Endodermal cell (in vitro differentiated cells): ENCODE data around the gene DUS1L. TPM values are rescaled to one million over a fixed set of nuclear protein-coding genes. Genes with fewer than 3 reads are reported as not detected.

Experiments used
- DNase-seq: peaks from one replicate; pipeline ENCODE4 v3.0.0-alpha.2; 2017
- H3K27ac ChIP-seq: 2 replicates; pipeline ENCODE4 v1.5.1; 2013; ENCODE audit warnings: mild to moderate bottlenecking, low read depth, low read length, moderate library complexity
- H3K27me3 ChIP-seq: 2 replicates; pipeline ENCODE4 v1.6.1; 2013; ENCODE audit warnings: mild to moderate bottlenecking, low read length, moderate library complexity; ENCODE audit not compliant: insufficient read depth, control insufficient read depth, poor library complexity, severe bottlenecking
- H3K36me3 ChIP-seq: 2 replicates; pipeline ENCODE4 v1.7.0; 2013; ENCODE audit warnings: mild to moderate bottlenecking, low read length, moderate library complexity; ENCODE audit not compliant: control insufficient read depth, insufficient read depth
- H3K4me1 ChIP-seq: one replicate; pipeline ENCODE4 v1.7.0; 2013; ENCODE audit warnings: low read length; ENCODE audit not compliant: control insufficient read depth, insufficient read depth
- H3K4me3 ChIP-seq: 2 replicates; pipeline ENCODE4 v1.5.1; 2013; ENCODE audit warnings: mild to moderate bottlenecking, low read length, moderate library complexity
- H3K9ac ChIP-seq: 2 replicates; pipeline ENCODE4 v1.6.1; 2013; ENCODE audit warnings: mild to moderate bottlenecking, low read length, moderate library complexity; ENCODE audit not compliant: poor library complexity, severe bottlenecking; ENCODE audit errors: extremely low read depth
- H3K9me3 ChIP-seq: 2 replicates; pipeline ENCODE4 v1.6.1; 2013; ENCODE audit warnings: mild to moderate bottlenecking, low read length, moderate library complexity; ENCODE audit not compliant: control insufficient read depth
- H3K27ac Mint-ChIP-seq: 2 replicates; pipeline ENCODE4 v1.8.0; 2020; ENCODE audit warnings: mixed read lengths
- H3K27me3 Mint-ChIP-seq: 2 replicates; pipeline ENCODE4 v1.8.0; 2021; ENCODE audit warnings: mild to moderate bottlenecking, mixed read lengths; ENCODE audit not compliant: insufficient read depth
- H3K36me3 Mint-ChIP-seq: 2 replicates; pipeline ENCODE4 v1.8.0; 2020; ENCODE audit warnings: low read depth, mixed read lengths
- H3K4me1 Mint-ChIP-seq: 2 replicates; pipeline ENCODE4 v1.8.0; 2020; ENCODE audit warnings: mixed read lengths
- H3K4me3 Mint-ChIP-seq: 2 replicates; pipeline ENCODE4 v1.8.0; 2020; ENCODE audit warnings: mild to moderate bottlenecking, moderate library complexity, mixed read lengths
- H3K9me3 Mint-ChIP-seq: 2 replicates; pipeline ENCODE4 v1.8.0; 2020; ENCODE audit warnings: mild to moderate bottlenecking, mixed read lengths
- WGBS, 2 experiments: methylation state at CpG; one replicate each; pipeline versions ENCODE4 v1.1.5 to v1.1.7; 2013; ENCODE audit warnings: missing lambda C conversion rate in 2 of 2, mixed read lengths in 1 of 2; ENCODE audit not compliant: insufficient coverage in 1 of 2, insufficient read length in 1 of 2; 5-methylcytosine and 5-hydroxymethylcytosine counted together
- total RNA-seq, 2 donors: library from RNA; stranded (reverse); fragmentation: NEBNext Ultra II Directional in 1 of 2; extraction: Animal tissue kit (Norgen Biotek cat#: 25700) in 1 of 2; gene quantifications; 2 replicates in 1 of 2; 3 replicates in 1 of 2; pipeline ENCODE4 v1.2.1, GENCODE V29; 2021
- TF ChIP-seq, protein P1 (sequence below): fragments of 200-600 bp; sonication (generic); conservative IDR thresholded peaks from 2 replicates; pipeline ENCODE4 v1.5.0; 2021; ENCODE audit warnings: antibody characterized with exemption, mild to moderate bottlenecking

Gene DUS1L
- total RNA-seq, 2 donors from 2014 or later, result 85.3 to 108 TPM

DNA sequence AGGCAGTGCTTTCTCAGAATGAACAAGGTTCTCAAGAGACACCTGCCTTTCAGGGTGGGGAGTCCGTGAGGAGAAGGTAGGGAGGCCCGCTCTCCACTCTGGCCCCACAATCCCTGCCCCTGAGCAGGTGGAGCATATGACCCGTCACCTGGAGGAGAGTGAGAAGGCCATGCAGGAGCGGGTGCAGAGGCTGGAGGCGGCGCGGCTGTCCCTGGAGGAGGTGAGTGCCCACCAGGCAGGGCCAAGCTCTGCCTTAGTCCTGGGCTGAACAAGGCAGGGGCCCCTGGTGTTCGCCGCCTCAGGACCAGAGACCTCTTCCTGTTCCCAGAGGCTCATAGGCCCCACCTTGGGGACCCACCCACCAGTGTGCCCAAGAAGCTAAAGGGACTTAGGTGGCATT is 36.6 kb downstream of the DUS1L start:
- Mint-ChIP-seq H3K9me3 (no peaks in the 10 kb centered on the region), H3K36me3 (peaks cover 15% of the 10 kb centered on the region), H3K27me3 (no peaks in the 10 kb centered on the region), H3K4me1 (peaks cover 4% of the 10 kb centered on the region), H3K4me3 (no peak overlapping the region), H3K27ac (no peak overlapping the region)
- no peaks in the 10 kb centered on the region for H3K36me3 ChIP-seq
- H3K4me1 ChIP-seq, result peaks cover 4% of the 10 kb centered on the region
- no peak overlapping the region for H3K4me3 ChIP-seq
- DNase-seq, result no peak
- no peaks in the 10 kb centered on the region for H3K9me3 ChIP-seq
- no peak overlapping the region for H3K9ac ChIP-seq
- WGBS, 2 experiments, result 93 to 100% methylated on average over 9 of the region's 9 CpGs
- TF ChIP-seq, protein P1, sequence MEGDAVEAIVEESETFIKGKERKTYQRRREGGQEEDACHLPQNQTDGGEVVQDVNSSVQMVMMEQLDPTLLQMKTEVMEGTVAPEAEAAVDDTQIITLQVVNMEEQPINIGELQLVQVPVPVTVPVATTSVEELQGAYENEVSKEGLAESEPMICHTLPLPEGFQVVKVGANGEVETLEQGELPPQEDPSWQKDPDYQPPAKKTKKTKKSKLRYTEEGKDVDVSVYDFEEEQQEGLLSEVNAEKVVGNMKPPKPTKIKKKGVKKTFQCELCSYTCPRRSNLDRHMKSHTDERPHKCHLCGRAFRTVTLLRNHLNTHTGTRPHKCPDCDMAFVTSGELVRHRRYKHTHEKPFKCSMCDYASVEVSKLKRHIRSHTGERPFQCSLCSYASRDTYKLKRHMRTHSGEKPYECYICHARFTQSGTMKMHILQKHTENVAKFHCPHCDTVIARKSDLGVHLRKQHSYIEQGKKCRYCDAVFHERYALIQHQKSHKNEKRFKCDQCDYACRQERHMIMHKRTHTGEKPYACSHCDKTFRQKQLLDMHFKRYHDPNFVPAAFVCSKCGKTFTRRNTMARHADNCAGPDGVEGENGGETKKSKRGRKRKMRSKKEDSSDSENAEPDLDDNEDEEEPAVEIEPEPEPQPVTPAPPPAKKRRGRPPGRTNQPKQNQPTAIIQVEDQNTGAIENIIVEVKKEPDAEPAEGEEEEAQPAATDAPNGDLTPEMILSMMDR, result no peak
- H3K27ac ChIP-seq, result no peak overlapping the region
- H3K27me3 ChIP-seq, result no peaks in the 10 kb centered on the region

DNA sequence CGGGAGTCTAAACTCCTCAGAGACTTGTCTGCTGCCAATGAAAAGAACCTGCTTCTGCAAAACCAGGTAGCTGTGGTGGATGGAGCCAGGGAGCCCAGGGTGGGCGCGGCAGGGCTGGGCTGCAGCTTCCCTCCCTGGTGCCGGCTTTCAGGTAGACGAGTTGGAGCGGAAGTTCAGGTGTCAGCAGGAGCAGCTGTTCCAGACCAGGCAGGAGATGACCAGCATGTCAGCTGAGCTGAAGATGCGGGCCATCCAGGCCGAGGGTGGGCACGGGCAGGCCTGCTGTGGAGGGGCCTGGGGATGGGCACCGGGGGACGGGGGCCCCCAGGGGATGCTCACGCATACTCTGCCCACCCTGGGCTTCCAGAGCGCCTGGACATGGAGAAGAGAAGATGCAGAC is 37.4 kb downstream of the DUS1L start:
- Mint-ChIP-seq H3K27me3 (no peaks in the 10 kb centered on the region), H3K9me3 (no peaks in the 10 kb centered on the region), H3K4me3 (no peak overlapping the region), H3K4me1 (peaks cover 6% of the 10 kb centered on the region), H3K36me3 (peaks cover 15% of the 10 kb centered on the region), H3K27ac (no peak overlapping the region)
- no peak overlapping the region for H3K9ac ChIP-seq
- no peak overlapping the region for H3K27ac ChIP-seq
- H3K36me3 ChIP-seq, result no peaks in the 10 kb centered on the region
- H3K4me3 ChIP-seq, result no peak overlapping the region
- no peak for DNase-seq
- WGBS, 2 experiments, result 93 to 98% methylated on average over 7 to 13 of the region's 13 CpGs
- no peaks in the 10 kb centered on the region for H3K27me3 ChIP-seq
- TF ChIP-seq, protein P1, result no peak
- no peaks in the 10 kb centered on the region for H3K9me3 ChIP-seq
- H3K4me1 ChIP-seq, result peaks cover 4% of the 10 kb centered on the region

DNA sequence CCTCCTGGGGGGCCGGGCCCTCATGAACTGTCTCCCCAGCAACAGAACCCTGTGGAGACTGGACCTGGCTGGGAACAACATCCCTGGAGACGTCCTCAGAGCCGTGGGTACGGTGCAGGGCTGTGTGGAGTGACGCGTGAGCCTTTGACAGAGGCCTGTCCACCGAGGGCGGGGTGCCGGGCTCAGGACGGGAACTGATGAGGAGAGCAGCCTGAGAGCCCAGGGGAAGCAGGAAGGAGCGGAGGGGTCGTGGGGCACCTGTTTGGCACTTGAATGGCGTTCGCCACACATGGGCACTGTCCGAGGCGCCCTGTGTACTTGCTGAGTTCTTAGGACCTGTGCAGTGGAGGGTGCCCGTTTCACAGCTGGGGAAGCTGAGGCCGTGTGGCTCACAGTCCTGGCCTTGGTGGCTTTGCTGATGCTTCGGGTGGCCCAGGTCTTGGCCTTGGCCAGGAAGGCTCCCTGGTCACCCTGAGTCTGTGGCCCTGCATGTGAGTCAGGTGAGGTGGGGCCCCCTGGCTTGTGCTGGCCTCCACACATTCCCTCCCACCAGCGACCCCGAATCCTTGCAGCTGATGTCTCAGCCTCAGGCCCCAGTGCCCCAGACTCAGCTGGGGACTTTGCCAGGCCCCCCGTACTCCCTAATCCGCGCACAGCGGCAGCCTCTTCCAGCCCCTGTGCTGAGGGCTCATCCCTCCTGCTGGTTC is 40.0 kb downstream of the DUS1L start:
- Histone ChIP-seq H3K9ac (no peak overlapping the region), H3K36me3 (no peaks in the 10 kb centered on the region), H3K27ac (no peak overlapping the region), H3K4me1 (peaks cover 4% of the 10 kb centered on the region), H3K27me3 (no peaks in the 10 kb centered on the region), H3K9me3 (no peaks in the 10 kb centered on the region), H3K4me3 (no peak overlapping the region)
- TF ChIP-seq, protein P1, result no peak
- no peak overlapping the region for H3K27ac Mint-ChIP-seq
- DNase-seq, result no peak
- H3K27me3 Mint-ChIP-seq, result no peaks in the 10 kb centered on the region
- H3K4me1 Mint-ChIP-seq, result peaks cover 10% of the 10 kb centered on the region
- H3K4me3 Mint-ChIP-seq, result no peak overlapping the region
- no peaks in the 10 kb centered on the region for H3K9me3 Mint-ChIP-seq
- H3K36me3 Mint-ChIP-seq, result peaks cover 12% of the 10 kb centered on the region
- WGBS, 2 experiments, result 93 to 94% methylated on average over 15 to 25 of the region's 25 CpGs
